ENCODE measurements around the gene CFAP410.
A peak's percentile ranks its signal among the peaks of the same experiment; 100 is the strongest.

CFAP410 gene

DNA sequence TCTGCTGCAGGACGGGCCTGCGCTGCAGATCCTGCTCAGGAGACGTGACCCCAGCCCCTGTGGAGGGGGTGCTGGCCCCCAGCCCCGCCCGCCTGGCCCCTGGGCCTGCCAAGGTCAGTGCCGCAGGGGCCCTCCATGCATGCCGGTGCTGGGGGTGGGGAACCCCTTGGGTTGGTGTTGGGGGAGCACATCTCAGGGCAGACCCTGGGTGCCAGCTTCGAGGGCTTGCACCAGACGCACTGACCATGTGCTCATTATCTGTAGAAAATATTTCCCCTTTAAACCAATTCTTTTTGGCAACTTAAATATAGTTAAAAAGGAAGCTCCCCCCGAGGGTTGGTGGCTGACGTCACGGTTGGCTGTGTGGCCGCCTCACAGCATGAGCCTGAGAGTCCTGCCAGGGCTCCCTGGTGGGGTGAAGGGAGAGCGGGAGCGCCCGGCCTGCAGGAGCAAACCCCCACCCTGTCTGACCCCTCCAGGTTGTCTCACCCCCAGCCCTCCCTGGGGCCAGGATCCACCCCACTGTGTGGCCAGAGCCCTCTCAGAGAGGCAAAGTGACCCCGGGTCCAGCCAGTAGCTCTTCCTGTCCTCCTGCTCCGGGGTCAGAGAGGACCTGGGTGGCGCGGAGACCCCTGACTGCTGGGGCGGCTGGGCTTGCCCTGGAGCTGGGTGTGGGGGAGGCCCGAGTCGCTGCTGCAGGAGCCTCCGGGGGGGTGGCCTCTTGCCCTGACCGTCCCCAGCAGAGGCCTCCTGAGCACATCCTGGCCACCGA, 44.6 kb downstream of the CFAP410 start:
- no peak for DNase-seq (ENCODE audit: extremely low read depth, insufficient read length)
- H3K36me3 ChIP-seq (ENCODE audit: control insufficient read depth, insufficient read depth, low read length) = no peaks in the 10 kb centered on the region
- no peaks in the 10 kb centered on the region for H3K27me3 ChIP-seq (replicated peaks; ENCODE audit: control insufficient read depth, insufficient read depth, low read length)
- TF ChIP-seq, protein P1, sequence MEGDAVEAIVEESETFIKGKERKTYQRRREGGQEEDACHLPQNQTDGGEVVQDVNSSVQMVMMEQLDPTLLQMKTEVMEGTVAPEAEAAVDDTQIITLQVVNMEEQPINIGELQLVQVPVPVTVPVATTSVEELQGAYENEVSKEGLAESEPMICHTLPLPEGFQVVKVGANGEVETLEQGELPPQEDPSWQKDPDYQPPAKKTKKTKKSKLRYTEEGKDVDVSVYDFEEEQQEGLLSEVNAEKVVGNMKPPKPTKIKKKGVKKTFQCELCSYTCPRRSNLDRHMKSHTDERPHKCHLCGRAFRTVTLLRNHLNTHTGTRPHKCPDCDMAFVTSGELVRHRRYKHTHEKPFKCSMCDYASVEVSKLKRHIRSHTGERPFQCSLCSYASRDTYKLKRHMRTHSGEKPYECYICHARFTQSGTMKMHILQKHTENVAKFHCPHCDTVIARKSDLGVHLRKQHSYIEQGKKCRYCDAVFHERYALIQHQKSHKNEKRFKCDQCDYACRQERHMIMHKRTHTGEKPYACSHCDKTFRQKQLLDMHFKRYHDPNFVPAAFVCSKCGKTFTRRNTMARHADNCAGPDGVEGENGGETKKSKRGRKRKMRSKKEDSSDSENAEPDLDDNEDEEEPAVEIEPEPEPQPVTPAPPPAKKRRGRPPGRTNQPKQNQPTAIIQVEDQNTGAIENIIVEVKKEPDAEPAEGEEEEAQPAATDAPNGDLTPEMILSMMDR (IDR thresholded peaks at IDR 0.05; ENCODE audit: insufficient read depth, low read length, poor library complexity, severe bottlenecking) = no peak
- no peak overlapping the region for H3K4me3 ChIP-seq (replicated peaks; ENCODE audit: low read depth, low read length)

DNA sequence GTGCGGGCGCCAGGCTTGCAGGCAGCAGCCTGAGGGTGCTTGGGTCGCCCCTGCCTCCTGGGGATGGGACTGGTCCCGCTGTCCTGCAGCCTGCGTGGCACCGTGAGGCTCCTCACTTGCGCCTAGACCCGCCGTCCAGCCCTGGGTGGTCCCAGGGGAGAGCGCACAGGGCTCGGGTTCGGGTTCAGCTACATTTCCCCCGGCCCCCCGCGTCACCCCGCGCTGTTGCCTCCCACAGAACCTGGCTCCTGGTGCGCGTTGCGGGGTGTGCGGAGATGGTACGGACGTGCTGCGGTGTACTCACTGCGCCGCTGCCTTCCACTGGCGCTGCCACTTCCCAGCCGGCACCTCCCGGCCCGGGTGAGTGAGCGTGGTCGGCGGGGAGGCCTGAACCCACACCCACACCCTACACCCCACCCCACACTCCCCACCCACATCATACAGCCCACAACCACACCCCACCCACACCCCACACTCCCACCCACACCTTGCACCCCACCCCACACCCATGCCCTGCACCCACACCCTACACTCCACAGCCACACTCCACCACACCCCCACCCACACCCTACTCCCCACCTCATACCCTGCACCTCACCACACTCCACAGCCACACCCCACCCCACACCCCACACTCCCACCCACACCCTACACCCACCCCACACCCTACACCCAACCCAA, 45.5 kb downstream of the CFAP410 start:
- TF ChIP-seq, protein P1 (IDR thresholded peaks at IDR 0.05; ENCODE audit: insufficient read depth, low read length, poor library complexity, severe bottlenecking) = no peak
- Histone ChIP-seq H3K36me3 (ENCODE audit: control insufficient read depth, insufficient read depth, low read length) (no peaks in the 10 kb centered on the region), H3K4me3 (replicated peaks; ENCODE audit: low read depth, low read length) (no peak overlapping the region), H3K27me3 (replicated peaks; ENCODE audit: control insufficient read depth, insufficient read depth, low read length) (no peaks in the 10 kb centered on the region)
- DNase-seq (ENCODE audit: extremely low read depth, insufficient read length) = no peak

DNA sequence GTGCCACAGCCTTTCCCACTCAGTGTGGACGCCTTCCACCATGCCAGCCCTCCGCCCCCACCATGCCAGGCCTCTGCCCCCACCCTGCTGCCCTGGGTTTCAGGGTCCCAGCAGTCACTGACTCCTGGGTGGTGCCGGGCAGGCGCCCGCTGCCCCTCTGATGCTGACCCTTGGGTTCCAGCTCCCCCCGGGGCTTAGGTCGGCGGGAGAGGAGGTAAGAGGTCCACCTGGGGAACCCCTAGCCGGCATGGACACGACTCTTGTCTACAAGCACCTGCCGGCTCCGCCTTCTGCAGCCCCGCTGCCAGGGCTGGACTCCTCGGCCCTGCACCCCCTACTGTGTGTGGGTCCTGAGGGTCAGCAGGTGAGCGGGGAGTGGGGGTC, 46.4 kb downstream of the CFAP410 start:
- Histone ChIP-seq H3K27me3 (replicated peaks; ENCODE audit: control insufficient read depth, insufficient read depth, low read length) (no peaks in the 10 kb centered on the region), H3K4me3 (replicated peaks; ENCODE audit: low read depth, low read length) (no peak overlapping the region), H3K36me3 (ENCODE audit: control insufficient read depth, insufficient read depth, low read length) (no peaks in the 10 kb centered on the region)
- no peak for DNase-seq (ENCODE audit: extremely low read depth, insufficient read length)
- TF ChIP-seq, protein P1 (IDR thresholded peaks at IDR 0.05; ENCODE audit: insufficient read depth, low read length, poor library complexity, severe bottlenecking) = no peak

DNA sequence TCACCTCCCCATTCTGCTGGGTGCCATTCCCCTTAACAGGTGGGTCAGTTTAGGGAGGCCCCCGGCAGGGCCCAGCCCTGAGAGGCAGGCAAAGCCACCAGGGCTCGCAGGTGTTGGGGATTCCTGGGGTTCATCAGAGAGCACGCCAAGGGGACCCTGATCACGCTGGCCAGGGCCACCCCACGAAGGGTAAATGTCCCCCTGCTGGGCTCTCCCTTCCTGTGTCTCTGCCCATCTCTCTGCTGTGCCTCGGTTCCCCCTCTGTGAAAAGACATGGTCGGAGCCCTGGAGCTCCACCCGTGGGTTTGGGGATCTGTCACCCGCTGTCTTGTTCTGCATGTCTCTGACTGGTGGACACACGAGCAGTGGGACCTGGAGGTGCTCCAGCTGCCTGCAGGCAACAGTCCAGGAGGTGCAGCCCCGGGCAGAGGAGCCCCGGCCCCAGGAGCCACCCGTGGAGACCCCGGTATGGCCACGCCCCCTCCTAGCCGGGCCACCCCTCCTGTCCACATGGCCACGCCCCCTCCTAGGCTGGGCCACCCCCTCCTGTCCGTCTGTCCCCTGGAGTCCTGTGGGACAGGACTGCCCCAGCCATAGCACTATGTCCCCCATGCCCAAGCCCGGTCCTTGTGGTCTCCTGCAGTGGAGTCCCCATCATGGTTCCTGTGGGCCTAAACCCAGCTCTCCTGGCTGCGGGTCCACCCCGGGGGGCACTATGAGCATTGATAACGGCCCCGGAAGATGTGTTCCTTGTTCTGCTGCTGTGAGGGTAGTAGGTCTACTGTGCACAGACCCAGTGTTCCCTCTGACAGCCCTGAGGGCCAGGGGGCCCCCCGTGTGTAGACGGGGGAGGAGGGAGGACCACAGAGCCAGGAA, 47.0 kb downstream of the CFAP410 start:
- no peaks in the 10 kb centered on the region for H3K27me3 ChIP-seq (replicated peaks; ENCODE audit: control insufficient read depth, insufficient read depth, low read length)
- peak; percentile 3 for DNase-seq (ENCODE audit: extremely low read depth, insufficient read length)

More for the DNA sequence above, 47.0 kb downstream of the CFAP410 start:
- H3K4me3 ChIP-seq (replicated peaks; ENCODE audit: low read depth, low read length) = no peak overlapping the region
- TF ChIP-seq, protein P1 (IDR thresholded peaks at IDR 0.05; ENCODE audit: insufficient read depth, low read length, poor library complexity, severe bottlenecking) = no peak
- no peaks in the 10 kb centered on the region for H3K36me3 ChIP-seq (ENCODE audit: control insufficient read depth, insufficient read depth, low read length)

Measured in GM06990 (cell line).